ENCODE results near the gene ARHGAP15.

DNA sequence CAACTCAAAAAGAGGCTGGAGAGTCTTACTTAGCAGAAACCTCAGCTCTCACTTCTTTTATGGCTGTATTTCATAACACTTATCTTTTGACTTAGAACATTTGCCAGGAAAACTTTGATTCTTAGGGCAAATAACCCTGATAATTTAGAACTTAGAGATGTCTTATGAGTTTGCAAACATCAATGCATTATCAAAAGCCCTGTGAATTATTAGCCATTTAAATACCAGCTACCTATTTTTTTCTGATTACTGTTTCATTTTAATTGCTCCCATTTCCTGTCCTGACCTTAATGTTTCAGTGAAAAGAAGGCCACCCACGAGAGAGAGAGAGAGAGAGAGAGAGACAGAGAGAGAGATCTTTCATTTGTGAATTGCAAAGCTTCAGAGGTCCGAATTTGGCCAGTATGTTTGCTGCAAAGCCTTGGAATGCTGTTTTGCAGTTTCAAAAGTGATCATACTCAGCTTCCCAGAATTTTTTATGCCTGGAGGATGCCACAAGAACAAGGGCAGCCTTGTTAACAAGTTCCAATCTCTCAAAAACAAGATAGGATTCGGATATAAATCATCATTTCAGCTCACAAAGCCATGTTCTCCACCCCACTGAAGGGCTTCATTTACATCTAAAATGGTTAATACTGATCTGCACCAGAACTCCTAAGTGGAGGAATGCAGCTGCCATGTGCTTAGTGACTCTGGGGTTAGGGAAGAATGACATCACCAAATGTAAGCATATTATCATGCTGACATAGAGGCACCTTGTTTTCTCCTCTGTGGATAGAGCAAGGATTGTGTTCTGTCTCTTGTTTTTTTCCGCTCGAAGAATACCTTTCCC is 478.2 kb downstream of the ARHGAP15 start:
- no peak for TF ChIP-seq STAT1 (IDR thresholded peaks at IDR 0.05; ENCODE audit: unreplicated experiment)
- TF ChIP-seq, protein P1, sequence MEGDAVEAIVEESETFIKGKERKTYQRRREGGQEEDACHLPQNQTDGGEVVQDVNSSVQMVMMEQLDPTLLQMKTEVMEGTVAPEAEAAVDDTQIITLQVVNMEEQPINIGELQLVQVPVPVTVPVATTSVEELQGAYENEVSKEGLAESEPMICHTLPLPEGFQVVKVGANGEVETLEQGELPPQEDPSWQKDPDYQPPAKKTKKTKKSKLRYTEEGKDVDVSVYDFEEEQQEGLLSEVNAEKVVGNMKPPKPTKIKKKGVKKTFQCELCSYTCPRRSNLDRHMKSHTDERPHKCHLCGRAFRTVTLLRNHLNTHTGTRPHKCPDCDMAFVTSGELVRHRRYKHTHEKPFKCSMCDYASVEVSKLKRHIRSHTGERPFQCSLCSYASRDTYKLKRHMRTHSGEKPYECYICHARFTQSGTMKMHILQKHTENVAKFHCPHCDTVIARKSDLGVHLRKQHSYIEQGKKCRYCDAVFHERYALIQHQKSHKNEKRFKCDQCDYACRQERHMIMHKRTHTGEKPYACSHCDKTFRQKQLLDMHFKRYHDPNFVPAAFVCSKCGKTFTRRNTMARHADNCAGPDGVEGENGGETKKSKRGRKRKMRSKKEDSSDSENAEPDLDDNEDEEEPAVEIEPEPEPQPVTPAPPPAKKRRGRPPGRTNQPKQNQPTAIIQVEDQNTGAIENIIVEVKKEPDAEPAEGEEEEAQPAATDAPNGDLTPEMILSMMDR (conservative IDR thresholded peaks at IDR 0.05; ENCODE audit: low read depth in 2 of 2): no peak

Measured in GM23338 (cell line).